Measurements from ENCODE around the gene RAP1GAP2.

Gene RAP1GAP2

DNA sequence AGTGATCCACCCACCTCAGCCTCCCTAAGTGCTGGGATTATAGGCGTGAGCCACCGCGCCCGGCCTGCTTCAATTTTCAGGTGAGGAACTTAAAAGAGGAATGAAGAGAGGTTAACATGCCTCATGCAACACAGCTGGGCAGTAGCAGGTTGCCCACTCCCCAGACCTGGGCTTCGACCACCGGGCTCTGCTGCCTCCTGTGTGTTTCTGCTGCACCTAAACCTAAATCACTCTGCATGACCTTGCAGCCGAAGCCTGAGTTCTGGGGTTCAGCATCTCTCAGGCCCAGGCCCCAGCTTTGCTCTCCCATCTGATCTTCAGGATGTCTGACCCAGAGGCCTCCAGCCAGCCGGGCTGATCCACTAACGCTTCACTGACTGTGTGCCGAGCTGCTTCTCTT, 154.6 kb downstream of the RAP1GAP2 start:
- no peak for DNase-seq

DNA sequence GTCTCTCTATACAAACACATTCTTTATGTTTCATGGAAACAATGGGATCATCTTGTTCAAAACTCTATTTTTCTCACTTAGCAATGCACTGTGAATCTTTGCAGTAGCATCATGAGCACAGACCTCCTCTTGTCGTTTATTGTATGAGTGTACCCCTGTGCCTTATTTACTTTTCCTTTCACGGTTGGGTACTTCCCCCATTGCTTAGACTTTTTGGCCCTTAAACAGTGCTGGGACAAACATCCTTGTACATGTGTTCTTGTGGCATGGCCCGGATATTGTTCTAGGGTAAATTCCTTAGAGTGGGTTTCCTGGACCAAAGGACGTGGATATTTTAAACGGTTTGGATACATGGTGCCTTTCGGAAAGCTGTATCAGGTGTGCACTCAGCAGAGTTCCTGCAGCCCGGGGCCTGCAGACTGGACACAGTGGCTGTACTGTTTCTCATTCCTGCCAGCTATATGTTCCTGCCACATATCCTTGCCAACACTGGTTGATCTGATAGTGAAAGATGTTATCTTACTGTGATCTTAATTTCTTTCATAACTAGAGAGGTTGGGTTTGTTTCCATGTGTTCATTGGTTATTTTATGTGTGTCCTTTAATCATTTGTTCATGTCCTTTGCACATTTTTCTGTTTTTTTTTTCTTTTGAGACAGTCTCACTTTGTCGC, 156.1 kb downstream of the RAP1GAP2 start:
- DNase-seq, result no peak

DNA sequence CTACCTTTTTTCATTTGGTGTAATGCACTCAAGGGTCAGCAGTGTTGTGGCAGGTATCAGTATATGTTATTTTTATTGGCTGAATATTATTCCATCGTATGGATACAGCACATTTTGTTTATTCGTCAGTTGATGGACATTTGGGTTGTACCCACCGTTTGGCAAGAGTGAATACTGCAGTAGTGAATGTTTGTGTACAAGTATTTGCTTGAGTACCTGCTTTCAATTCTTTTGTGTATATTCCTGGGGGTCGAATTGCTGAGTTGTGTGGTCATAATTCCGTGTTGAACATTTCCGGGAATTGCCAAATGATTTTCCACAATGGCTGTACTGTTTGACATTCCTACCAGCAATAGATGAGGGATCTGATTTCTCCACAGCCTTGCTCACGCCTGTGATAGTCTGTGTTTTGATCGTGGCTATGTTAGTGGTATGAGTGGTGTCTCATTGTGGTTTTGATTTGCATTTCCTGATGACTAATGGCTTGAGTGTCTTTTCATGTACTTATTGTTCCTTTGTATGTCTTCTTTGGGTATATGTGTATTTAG, 158.7 kb downstream of the RAP1GAP2 start:
- peak in 1 of 2 donors; percentile 90 for DNase-seq

DNA sequence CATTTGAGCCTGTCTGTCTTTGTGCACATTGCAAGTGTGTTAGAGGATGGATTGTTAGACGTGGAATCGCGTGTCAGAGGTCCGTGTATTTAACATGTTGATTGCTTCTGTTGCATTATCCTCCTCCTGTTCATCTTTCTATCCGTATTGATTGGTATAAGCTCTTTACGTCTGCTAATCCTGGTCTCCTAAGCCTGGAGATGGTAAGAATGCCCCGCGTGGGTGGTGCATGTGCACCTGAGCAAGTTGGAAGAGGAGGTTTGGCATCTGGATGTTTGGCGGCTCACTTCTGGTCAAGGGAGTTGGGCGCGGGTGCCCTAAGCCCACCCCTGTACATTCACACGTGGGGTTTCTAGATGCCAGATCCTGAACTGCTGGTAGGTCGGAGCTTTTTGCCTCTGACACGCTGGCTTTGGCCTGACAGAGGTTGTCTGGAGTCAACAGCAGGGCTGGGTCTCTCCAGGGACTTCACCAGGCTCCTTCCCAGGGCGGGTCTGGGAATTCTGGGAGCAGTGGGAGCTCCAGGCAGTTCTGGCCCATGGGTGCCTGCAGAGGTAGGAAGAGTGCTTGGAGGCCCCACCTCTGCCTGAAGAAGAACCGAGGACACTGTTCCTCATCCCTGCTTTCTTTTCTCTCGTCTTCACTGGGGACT, 159.8 kb downstream of the RAP1GAP2 start:
- DNase-seq, result no peak

DNA sequence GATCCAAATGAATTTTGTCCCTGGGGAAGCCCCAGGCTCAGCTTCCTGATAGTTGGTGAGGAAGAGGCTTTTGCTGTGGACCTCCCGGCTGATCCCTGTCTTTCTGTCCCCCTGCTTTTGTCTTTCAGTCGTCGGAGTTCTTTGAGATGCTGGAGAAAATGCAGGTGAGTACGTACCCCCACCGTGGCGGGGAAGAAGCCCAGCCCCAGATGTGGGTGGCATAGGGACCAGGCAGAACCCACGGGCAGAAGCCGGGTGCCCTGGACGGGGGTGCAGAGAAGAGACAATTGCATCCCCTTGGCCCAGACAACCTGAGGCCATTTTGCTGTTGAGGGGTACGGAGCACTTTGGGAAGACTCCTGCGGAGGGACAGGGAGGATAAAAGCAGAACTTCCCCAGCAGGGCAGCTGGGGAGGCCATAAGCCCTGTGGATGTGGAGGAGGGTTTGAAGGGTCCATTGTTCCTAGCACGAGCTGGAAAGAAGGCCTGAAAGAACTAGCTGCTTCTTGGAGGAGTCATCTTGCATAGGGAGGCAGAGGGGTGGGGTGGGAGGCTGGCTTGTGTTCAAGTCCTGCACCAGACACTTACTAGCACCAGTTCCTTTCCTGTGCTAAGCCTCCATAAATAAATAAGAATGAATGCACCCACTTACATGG, 161.5 kb downstream of the RAP1GAP2 start:
- no peak for DNase-seq

DNA sequence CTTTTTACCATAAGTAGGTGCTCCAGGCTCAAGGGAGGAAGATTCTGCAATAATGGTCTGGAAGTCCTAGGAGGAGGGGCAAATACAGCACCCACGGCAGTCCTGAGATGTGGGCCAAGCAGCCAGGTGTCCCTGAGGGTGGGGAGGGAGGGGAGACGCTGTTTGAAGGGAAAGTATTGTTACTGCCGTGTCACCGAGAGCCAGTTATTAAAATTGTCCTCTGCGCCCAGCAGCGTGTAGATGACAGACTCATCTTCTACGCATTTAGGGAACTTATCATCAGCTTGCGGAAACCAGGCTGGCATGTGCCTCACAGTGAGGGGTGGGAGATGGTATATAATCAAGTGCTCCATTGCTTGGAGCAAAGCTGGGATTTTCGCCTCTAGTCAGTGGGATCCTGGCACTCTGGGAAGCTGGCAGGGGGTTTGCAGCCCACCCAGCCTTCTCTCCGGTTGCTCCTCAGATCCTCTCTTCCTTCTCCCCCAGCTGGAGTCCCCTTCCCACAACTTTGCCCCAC, 162.5 kb downstream of the RAP1GAP2 start:
- DNase-seq, result no peak

DNA sequence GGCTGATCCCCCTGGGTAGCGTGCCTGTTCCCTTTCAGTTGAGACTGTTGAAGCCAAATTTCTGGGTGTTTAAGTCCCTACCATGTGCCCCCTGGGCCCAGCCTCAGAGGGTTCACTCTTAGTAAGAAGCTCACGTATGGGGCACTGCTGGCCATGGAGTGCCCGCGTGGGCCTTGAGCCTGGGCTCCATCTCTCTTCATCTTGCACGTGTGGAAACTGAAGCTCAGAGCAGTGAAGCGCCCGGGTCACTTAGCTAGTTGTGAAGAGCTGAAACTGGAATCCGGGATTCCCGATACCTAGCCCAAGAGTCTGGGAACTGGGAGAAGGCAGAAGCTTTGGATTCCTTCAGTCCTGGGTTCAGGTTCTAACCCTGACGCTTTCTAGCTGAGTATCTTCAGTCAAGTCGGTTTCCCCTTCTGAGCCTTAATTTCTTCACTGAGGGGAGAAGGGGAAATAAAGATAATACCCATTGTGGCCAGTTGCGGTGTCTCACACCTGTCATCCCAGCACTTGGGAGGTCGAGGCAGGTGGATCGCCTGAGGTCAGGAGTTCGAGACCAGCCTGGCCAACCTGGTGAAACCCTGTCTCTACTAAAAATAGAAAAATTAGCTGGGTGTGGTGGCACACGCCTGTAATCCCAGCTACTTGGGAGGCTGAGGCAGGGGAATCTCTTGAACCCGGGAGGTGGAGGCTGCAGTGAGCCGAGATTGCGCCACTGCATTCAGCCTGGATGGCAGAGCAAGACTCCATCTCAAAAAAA, 163.3 kb downstream of the RAP1GAP2 start:
- no peak for DNase-seq

DNA sequence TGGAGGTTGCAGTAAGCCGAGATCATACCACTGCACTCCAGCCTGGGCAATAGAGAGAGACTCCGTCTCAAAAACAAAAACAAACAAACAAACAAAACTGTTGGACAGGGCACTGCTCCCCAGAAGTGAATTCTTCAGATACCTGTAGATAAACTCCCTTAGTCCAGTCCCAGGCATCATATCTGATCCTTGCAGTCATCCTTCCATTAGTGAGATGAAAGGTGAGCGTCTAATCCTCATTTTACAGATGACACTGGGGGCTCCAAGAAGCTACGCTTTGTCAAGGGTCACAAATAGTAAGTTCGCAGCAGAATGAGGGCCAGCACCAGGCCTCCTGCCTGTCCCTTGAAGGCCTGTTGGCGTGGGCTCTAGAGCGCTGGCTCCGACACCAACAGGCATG, 165.2 kb downstream of the RAP1GAP2 start:
- DNase-seq, result no peak

DNA sequence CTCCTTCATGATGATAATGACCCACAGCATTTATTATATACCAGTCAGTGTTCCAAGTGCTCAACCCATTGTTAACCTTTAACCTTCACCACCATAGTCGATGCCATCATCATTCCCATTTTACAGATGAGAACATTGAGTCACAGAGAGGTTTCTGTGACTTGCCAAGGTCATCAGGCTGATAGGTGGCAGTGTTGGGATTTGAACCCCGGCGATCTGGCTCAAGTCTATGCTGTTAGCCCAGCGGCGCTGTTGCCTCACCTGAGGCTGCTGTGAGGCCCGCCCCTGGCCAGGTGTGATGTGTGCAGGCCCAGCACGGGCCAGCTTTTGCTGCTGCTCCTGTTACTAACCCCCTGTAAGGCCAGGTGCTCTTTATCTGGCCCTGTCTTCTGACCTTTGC, 166.0 kb downstream of the RAP1GAP2 start:
- DNase-seq, result no peak

DNA sequence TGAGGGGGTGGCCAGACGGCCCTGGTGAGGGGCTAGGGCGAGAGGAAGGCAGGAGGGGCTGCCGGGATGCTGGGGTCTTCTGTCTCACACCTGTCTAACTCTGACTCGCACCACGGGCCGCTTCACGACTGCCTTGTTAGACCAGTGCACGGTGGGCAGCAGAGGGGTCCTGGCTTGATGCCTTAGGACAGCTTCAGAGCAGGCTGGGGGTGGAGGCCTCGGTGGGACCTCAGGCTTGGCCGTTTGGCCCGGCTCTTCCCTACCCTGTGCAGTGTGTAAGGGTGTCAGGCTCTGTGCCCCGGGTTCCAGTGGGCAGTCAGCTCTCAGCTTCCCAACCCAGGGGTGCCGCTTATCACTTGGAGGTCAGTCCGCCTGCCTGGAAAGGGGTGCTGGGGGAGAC, 166.5 kb downstream of the RAP1GAP2 start:
- DNase-seq, result no peak

DNA sequence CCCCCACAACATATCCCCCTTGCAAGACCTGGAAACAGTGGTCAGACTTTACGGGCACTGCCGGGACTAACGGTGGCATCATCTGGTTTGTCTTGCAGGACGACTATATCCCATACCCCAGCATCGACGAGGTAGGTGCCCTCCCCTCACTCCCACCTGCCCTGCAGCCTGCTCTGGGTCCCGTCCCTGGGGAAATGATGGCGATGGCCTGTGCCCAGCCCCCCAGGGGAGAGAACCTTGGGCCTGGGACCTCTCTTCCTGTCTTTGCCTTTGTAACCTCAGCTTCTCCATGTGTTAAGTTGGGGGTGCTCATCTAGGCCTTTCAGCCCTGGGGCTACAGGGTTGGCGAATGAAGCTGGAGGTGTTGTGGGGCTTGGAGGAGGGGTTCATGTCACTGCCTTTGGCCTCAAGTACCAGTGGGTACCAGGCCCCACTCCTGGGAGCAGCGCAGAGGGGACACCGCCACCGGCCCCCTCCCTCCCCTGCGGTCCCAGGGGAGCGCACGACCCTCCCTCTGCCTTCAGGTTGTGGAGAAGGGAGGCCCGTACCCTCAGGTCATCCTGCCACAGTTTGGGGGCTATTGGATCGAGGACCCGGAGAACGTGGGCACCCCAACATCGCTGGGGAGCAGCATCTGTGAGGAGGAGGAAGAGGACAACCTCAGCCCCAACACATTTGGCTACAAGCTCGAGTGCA, 167.2 kb downstream of the RAP1GAP2 start:
- DNase-seq, result no peak

DNA sequence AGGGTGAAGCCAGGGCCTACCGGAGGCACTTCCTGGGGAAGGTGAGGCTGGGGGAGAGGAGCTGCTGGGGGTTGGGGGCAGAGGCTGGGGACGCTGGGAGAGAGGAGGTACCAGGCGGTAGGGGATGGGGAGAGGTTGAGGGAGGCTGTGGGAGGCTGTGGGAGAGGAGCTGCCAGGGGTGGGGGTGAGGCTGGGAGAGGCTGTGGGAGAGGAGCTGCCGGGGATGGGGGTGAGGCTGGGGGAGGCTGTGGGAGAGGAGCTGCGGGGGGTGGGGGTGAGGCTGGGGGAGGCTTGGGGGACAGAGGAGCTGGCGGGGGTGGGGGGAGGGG, 167.8 kb downstream of the RAP1GAP2 start:
- no peak for DNase-seq

DNA sequence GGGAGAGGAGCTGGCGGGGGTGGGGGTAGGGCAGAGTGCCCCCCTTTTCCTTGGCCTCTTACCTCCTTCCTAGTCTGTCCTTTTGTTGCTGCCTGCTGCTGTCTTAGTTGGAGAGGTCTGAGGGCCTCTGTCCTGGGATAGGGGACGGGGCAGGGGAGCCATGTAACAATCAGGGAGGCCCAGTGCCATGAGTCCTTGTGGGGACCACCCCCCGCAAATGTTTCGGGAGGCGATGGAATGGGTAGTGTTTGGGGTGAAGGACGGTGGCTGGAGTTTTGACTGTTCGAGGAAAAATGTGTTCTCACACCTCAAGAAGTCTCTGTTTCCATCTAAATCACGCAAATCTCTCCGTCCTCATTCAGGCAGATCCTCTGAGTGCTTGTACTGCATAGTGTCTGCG, 168.1 kb downstream of the RAP1GAP2 start:
- DNase-seq, result no peak

DNA sequence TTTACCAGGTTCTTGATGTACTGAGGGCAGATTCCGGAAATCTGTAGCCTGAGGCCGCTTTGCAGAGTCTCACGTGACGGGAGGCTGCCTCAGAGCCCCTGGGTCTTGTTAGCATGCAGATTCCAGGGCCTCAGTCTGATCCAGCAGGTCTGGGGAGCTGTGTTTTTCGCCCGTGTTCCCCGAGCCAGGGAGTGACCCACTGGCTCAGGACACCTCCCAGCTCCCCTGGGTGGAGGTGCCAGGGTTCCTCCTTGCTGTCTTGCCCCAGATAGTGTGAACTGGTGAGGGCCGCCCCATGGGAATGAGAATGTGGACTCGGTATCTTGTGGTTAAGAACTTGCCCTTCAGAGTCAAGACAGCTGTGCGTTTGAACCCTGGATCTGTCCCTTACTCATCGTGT, 168.6 kb downstream of the RAP1GAP2 start:
- DNase-seq, result no peak

DNA sequence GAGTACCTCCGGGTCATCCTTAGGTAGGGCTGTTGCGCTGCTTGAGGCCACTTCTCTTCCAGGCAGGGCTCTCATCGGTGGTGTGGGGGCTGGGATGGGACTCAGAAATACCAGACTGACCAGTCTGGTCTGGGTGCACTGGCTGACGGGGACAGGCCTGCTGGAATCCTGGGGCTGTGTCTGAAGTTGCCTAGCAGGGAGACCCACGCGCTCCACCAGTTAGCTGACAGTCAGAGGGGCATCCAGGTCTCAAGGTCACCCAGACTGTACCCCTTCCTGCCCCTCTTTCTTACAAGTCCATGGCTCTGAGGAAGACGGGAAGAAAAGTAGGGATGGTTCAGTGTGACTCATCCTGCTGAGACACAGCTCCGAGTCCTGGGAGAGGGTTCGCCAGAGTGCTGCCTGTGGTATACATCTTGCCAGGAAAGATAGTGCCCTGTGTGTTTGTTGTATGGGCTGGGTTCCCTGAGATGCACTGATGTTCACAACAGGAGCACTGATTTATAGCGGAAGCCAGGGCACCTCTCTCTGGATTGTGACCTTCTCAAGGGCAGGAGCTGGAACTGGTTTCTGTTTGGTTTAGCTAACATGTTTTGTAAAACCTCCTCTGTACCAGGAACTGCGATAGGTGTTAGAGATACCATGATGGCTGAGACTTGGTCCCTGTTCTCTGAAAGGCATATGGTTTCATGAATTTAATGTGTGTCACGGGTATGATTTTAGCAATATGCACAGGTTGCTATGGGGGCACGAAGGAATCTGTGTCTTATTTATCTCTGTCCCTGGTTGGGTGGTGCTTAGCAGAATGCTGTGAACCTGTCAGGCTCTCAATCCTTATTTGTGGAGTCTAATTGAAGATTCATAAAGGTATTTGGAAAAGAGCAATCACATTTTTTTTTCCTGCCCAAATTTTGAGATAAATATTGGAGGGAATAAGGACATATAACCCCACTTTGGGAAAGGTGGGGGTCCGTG, 169.7 kb downstream of the RAP1GAP2 start:
- no peak for DNase-seq

DNA sequence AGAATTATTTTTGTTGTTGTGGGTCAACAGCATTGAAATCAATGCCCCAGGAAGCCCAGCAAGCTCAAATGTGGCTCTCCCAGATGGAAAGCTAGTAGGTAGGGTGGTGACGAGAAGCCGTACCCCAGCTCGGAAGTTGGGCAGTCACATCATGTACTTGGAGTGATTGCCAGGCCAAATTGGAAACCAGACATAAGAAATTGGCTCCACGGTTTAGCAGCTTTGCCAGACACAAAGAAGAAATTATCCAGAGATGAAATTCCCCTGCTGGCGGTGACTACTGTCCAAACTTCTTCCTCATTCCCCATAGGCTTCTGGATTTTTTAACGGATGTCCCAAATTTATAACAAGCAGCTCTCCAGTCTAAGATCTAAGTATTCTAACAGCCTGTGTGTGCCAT, 171.3 kb downstream of the RAP1GAP2 start:
- no peak for DNase-seq

DNA sequence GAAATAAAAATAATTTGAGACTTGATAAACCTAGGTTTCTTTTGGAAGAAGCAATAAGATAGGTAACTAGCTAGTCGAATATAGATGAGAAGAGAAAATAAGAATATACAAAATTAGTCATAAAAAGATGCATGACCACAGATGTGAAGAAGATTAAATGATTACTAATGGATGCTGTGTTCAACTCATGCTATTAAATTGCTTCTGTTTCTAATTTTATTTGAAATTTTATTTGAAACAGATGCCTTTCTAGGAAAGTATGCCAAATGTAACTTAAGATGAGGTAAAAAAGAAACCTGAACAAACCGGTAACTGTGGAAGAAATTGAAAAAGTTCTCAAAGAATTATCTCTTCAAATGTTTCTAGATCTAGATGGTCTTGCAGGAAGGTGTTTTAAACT, 175.6 kb downstream of the RAP1GAP2 start:
- no peak for DNase-seq

DNA sequence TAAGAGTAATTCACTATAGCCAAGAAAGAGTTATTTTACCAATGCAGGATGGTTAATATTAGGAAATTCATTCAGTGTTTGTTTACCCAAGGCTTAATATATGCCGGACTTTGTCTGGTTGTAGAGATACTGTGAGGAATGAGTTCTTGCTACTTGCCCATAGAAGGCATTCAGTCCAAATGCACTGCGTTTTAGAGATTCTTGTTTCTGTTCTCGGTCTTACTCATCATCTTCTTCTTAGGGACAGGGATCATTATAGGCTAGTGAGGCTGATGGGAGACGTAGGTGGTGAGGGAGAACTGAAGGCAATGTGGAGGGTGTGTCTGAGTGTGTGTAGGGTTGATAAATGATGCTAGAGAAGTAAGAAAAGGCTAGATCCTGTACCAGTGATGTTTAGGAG, 176.5 kb downstream of the RAP1GAP2 start:
- DNase-seq, result no peak

DNA sequence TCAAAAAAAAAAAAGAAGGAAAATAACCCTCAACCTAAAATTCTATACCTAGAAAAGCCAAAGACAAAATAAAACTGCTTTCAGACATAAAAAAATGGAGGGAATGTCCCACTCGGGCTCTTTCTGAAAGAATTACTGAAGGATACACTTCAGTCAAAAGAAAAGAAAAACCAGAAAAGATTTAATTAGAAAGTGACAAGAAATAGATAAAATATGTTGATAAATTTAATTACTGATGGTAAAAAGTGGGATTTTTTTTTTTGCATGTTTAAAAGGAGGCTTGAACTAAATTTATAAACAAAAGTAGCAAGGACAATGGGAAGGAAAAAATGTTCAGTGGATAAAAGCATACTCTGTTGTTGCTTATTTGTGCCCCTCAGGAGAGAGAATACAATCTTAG, 178.1 kb downstream of the RAP1GAP2 start:
- no peak for DNase-seq

DNA sequence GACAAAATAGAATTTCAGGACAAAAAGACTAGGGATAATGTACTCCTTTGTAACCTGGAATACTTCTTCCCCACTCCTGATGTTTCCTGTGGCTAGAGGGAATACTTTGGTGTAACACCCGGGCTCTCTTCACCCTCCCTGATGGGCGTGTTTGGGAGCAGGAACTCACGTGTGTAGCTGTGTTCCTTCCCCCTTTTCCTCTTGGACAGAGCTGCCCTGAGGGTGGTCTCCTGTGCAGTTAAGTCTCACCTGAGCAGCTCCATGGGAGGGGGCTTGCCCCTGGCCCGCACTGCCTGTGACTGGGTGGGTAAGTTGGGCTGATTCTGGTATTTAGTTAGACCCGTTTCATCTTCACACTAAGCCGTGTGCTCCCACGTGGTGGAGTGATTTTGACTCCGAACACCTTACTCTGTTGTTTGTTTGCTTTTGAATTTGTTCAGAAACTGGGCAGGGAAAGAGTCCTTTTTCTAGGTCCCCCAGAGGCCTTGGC, 179.3 kb downstream of the RAP1GAP2 start:
- DNase-seq, result no peak

DNA sequence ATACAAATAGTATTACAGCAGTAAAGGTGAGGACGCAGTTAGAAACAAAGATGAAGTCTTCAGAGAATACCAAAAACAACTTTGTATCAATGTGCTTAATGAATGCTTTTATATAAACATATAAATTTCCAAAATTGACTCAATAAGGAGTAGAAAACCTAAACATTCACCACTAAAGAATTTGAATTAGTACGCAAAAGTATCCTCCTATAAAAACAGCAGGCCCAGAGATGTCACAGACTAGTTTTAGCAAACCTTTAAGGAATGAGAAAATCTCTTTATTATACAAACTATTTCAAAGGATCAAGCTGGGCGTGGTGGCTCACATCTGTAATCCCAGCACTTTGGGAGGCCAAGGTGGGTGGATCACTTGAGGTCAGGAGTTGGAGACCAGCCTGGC, 180.9 kb downstream of the RAP1GAP2 start:
- no peak for DNase-seq
